ENCODE results near the gene CLTC.

DNA sequence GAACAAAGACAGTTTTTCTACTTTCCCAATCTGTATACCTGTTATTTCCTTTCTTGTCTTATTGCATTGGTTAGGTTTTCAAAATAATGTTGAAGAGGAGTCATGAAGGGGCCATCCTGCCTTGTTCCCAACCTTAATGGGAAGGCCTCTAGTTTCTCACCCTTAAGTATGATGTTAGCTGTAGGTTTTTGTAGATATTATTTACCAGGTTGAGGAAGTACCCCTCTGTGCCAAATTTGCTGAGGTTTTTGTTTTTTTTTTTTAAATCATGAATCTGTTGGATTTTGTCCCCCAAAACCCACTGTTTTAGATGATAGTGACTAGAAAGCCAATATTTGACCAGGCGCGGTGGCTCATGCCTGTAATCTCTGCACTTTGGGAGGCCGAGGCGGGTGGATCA is 124.1 kb downstream of the CLTC start:
- TF ChIP-seq, protein P1, sequence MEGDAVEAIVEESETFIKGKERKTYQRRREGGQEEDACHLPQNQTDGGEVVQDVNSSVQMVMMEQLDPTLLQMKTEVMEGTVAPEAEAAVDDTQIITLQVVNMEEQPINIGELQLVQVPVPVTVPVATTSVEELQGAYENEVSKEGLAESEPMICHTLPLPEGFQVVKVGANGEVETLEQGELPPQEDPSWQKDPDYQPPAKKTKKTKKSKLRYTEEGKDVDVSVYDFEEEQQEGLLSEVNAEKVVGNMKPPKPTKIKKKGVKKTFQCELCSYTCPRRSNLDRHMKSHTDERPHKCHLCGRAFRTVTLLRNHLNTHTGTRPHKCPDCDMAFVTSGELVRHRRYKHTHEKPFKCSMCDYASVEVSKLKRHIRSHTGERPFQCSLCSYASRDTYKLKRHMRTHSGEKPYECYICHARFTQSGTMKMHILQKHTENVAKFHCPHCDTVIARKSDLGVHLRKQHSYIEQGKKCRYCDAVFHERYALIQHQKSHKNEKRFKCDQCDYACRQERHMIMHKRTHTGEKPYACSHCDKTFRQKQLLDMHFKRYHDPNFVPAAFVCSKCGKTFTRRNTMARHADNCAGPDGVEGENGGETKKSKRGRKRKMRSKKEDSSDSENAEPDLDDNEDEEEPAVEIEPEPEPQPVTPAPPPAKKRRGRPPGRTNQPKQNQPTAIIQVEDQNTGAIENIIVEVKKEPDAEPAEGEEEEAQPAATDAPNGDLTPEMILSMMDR (IDR thresholded peaks at IDR 0.05): no peak
- no peak for TF ChIP-seq POLR2A (IDR thresholded peaks at IDR 0.05)
- TF ChIP-seq POLR2AphosphoS5 (IDR thresholded peaks at IDR 0.05; ENCODE audit: insufficient read depth in 1 of 2, low read depth in 1 of 2): no peak
